22Rv1 (cell line): ENCODE results near the gene ZNF785.

ENCODE experiments used
- CTCF ChIP-seq: fragments of 450-650 bp; IDR thresholded peaks from 2 replicates; pipeline ENCODE4 v1.5.1; 2017; ENCODE audit warnings: mild to moderate bottlenecking
- ZFX ChIP-seq: fragments of 450-650 bp; IDR thresholded peaks from 2 replicates; pipeline ENCODE4 v1.6.1; 2017; ENCODE audit warnings: antibody characterized with exemption, borderline replicate concordance

- TF ChIP-seq CTCF (no peak), ZFX (no peak)
These were observed 15.5 kb downstream of the ZNF785 start for GRCh38 chr16:30569746-30570635.
